Right cardiac atrium (tissue), 5 donors: ENCODE data around the gene PFKFB3. TPM values are rescaled to one million over a fixed set of nuclear protein-coding genes. Genes with fewer than 3 reads are reported as not detected.

Experiments
- ATAC-seq, 2 donors: fragments of 200-7000 bp; cut with Tn5 transposase; one replicate each; pipeline versions ENCODE4 v1.8.0 to v1.9.1; 2020; ENCODE audit warnings: moderate library complexity in 2 of 2, mild to moderate bottlenecking in 1 of 2
- DNase-seq, 3 donors: peaks; one replicate each; pipeline ENCODE4 v3.0.0-alpha.2; 2020
- H3K27ac ChIP-seq: one replicate; pipeline ENCODE4 v1.5.1; 2013; ENCODE audit warnings: mild to moderate bottlenecking, low read length, control low read depth, moderate library complexity
- H3K27me3 ChIP-seq: one replicate; pipeline ENCODE4 v1.6.1; 2013; ENCODE audit not compliant: control insufficient read depth, insufficient read depth
- H3K4me1 ChIP-seq: one replicate; pipeline ENCODE4 v1.6.1; 2013; ENCODE audit warnings: low read length; ENCODE audit not compliant: control insufficient read depth, insufficient read depth
- H3K4me3 ChIP-seq: one replicate; pipeline ENCODE4 v1.5.1; 2013; ENCODE audit warnings: low read length, control low read depth
- H3K9me3 ChIP-seq: one replicate; pipeline ENCODE4 v1.6.1; 2013; ENCODE audit warnings: low read length; ENCODE audit not compliant: control insufficient read depth
- WGBS: extraction: QIAGEN DNeasy Blood & Tissue Kit; methylation state at CpG from one replicate; pipeline ENCODE4 v1.1.7; 2013; 5-methylcytosine and 5-hydroxymethylcytosine counted together
- intact Hi-C, 4 donors: fragments of 100-400 bp; cut with DNase I; formaldehyde crosslinking; loops; one replicate each; pipeline versions ENCODE4 v1.11.0 to v1.14.0; 2022 to 2023
- long read RNA-seq, 4 donors: library from polyadenylated mRNA; unstranded; transcript quantifications; one replicate each; pipeline ENCODE4 v2.0.0, GENCODE V29; 2020 to 2021
- polyA plus RNA-seq: library from polyadenylated mRNA; stranded (reverse); fragments of 200-250 nt; gene quantifications from one replicate; pipeline ENCODE4 v1.2.3, GENCODE V29; 2013
- total RNA-seq, 4 donors: library from RNA; stranded (reverse); fragmentation: NEBNext Ultra II Directional; extraction: Animal tissue kit (Norgen Biotek cat#: 25700); gene quantifications; one replicate each; pipeline ENCODE4 v1.2.1, GENCODE V29; 2021
- donor health status: healthy with polysubstance abuse.
- donor health status: DM: no; HTN: yes; CAD: no.
- donor health status: DM: no; HTN: no; CAD: no.
- donor health status: DM: no; HTN: yes; CAD: no; lungs with severe emphysema.
- donor health status: DM: yes; HTN: yes; CAD: no.

Gene PFKFB3
- total RNA-seq (10 to 100 TPM; 10.5 to 15.1 (median 11.7) TPM), polyA plus RNA-seq (11.2 TPM)
- long read RNA-seq, donor 1, full-length matches to known transcripts = 4 of 22 reads
- long read RNA-seq, donor 1, partial matches to known transcripts = 6 of 22 reads
- long read RNA-seq, donor 1, other reads (novel, unspliced or antisense) = 12 of 22 reads
- long read RNA-seq, donor 2, full-length matches to known transcripts = 3 of 12 reads
- long read RNA-seq, donor 2, partial matches to known transcripts = 4 of 12 reads
- long read RNA-seq, donor 2, other reads (novel, unspliced or antisense) = 5 of 12 reads
- long read RNA-seq, donor 3, full-length matches to known transcripts = 13 of 34 reads
- long read RNA-seq, donor 3, partial matches to known transcripts = 8 of 34 reads
- long read RNA-seq, donor 3, other reads (novel, unspliced or antisense) = 13 of 34 reads
- long read RNA-seq, donor 4, full-length matches to known transcripts = 4 of 8 reads
- long read RNA-seq, donor 4, partial matches to known transcripts = 0 of 8 reads
- long read RNA-seq, donor 4, other reads (novel, unspliced or antisense) = 4 of 8 reads

- no peaks in the 10 kb centered on the region for H3K27me3 ChIP-seq
- DNase-seq = peak; percentile 96 to 99 (median 98)
- intact Hi-C loops = loop anchor here in 3 of 4 donors (2.0 to 10.0 kb wide), 5 partner anchors 41 to 199 kb away; no protein-coding TSS in a partner anchor
- H3K4me1 ChIP-seq = peaks cover 9% of the 10 kb centered on the region
- peak within 1 kb of the TSS; percentile 53 for H3K27ac ChIP-seq
- H3K9me3 ChIP-seq = no peaks in the 10 kb centered on the region
- ATAC-seq = peak; percentile 96
- H3K4me3 ChIP-seq = peak within 1 kb of the TSS; percentile 63
- WGBS = under 1% methylated on average over 75 of the region's 75 CpGs
Observed at GRCh38 chr10:6202684-6203330, at the start of gene PFKFB3. TSS of gene PFKFB3 (plus strand) at chr10:6202932. CDS start at chr10:6203261, 329 bp downstream.

GRCh38 chr10:6153845-6154244 is 48.9 kb upstream of the PFKFB3 start:
- Histone ChIP-seq H3K9me3 (no peaks in the 10 kb centered on the region), H3K4me3 (no peak overlapping the region), H3K27me3 (no peaks in the 10 kb centered on the region), H3K27ac (no peak overlapping the region), H3K4me1 (no peaks in the 10 kb centered on the region)
- ATAC-seq (no peak), DNase-seq (no peak)
- 82% methylated on average over 7 of the region's 7 CpGs for WGBS
- intact Hi-C loops = loop anchor here in 1 of 4 donors (5.0 kb wide), 1 partner anchor 43 kb away; no protein-coding TSS in a partner anchor

- no peak overlapping the region for H3K4me3 ChIP-seq
- H3K27me3 ChIP-seq = no peaks in the 10 kb centered on the region
- intact Hi-C loops = loop anchor here in 1 of 4 donors (5.0 kb wide), 1 partner anchor 43 kb away; no protein-coding TSS in a partner anchor
- 93% methylated on average over 14 of the region's 14 CpGs for WGBS
- DNase-seq (no peak), ATAC-seq (no peak)
- no peaks in the 10 kb centered on the region for H3K9me3 ChIP-seq
- H3K27ac ChIP-seq = no peak overlapping the region
- H3K4me1 ChIP-seq = no peaks in the 10 kb centered on the region
Observed at GRCh38 chr10:6154566-6154965, 48.2 kb upstream of the PFKFB3 start.

GRCh38 chr10:6158276-6158675 is 44.5 kb upstream of the PFKFB3 start:
- Histone ChIP-seq H3K4me3 (no peak overlapping the region), H3K27ac (no peak overlapping the region), H3K9me3 (no peaks in the 10 kb centered on the region), H3K4me1 (peaks cover 2% of the 10 kb centered on the region), H3K27me3 (no peaks in the 10 kb centered on the region)
- ATAC-seq (no peak), DNase-seq (no peak)
- intact Hi-C loops = no loop called here
- WGBS = 96% methylated on average over 7 of the region's 7 CpGs

- Histone ChIP-seq H3K9me3 (no peaks in the 10 kb centered on the region), H3K4me1 (peaks cover 9% of the 10 kb centered on the region), H3K27me3 (no peaks in the 10 kb centered on the region), H3K4me3 (no peak overlapping the region), H3K27ac (no peak overlapping the region)
- intact Hi-C loops = loop anchor here in 1 of 4 donors (5.0 kb wide), 1 partner anchor 40 kb away; the partner anchor contains the start of gene PFKFB3
- DNase-seq (no peak), ATAC-seq (no peak)
- 77% methylated on average over 3 of the region's 3 CpGs for WGBS
Observed at GRCh38 chr10:6161921-6162320, 40.8 kb upstream of the PFKFB3 start.

- H3K4me1 ChIP-seq = peaks cover 9% of the 10 kb centered on the region
- H3K27me3 ChIP-seq = no peaks in the 10 kb centered on the region
- ATAC-seq = peak in 1 of 2 donors; percentile 1
- H3K27ac ChIP-seq = peak overlapping the region; percentile 91
- H3K4me3 ChIP-seq = peak overlapping the region; percentile 51
- DNase-seq = no peak
- H3K9me3 ChIP-seq = no peaks in the 10 kb centered on the region
- intact Hi-C loops = loop anchor here in 1 of 4 donors (5.0 kb wide), 1 partner anchor 40 kb away; the partner anchor contains the start of gene PFKFB3
- 37% methylated on average over 12 of the region's 12 CpGs for WGBS
Observed at GRCh38 chr10:6162589-6163356, 40.0 kb upstream of the PFKFB3 start.

GRCh38 chr10:6163364-6164270 is 39.1 kb upstream of the PFKFB3 start:
- ATAC-seq (peak; percentile 99), DNase-seq (peak; percentile 92 to 97 (median 96))
- peaks cover 9% of the 10 kb centered on the region for H3K4me1 ChIP-seq
- under 1% methylated on average over 91 of the region's 91 CpGs for WGBS
- peak overlapping the region; percentile 91 for H3K27ac ChIP-seq
- peak overlapping the region; percentile 55 for H3K4me3 ChIP-seq
- intact Hi-C loops = loop anchor here in 1 of 4 donors (5.0 kb wide), 1 partner anchor 39 kb away; the partner anchor contains the start of gene PFKFB3
- no peaks in the 10 kb centered on the region for H3K27me3 ChIP-seq
- H3K9me3 ChIP-seq = no peaks in the 10 kb centered on the region

- ATAC-seq (no peak), DNase-seq (no peak)
- Histone ChIP-seq H3K9me3 (no peaks in the 10 kb centered on the region), H3K27ac (peak overlapping the region; percentile 50), H3K27me3 (no peaks in the 10 kb centered on the region), H3K4me3 (peak overlapping the region; percentile 55), H3K4me1 (peaks cover 12% of the 10 kb centered on the region)
- WGBS = 16% methylated on average over 16 of the region's 16 CpGs
- intact Hi-C loops = loop anchor here in 1 of 4 donors (5.0 kb wide), 1 partner anchor 38 kb away; the partner anchor contains the start of gene PFKFB3
Observed at GRCh38 chr10:6164271-6165095, 38.2 kb upstream of the PFKFB3 start.

GRCh38 chr10:6165221-6165725 is 37.5 kb upstream of the PFKFB3 start:
- no peak for ATAC-seq
- H3K4me1 ChIP-seq = peaks cover 12% of the 10 kb centered on the region
- intact Hi-C loops = no loop called here
- DNase-seq = no peak
- H3K27me3 ChIP-seq = no peaks in the 10 kb centered on the region
- no peak overlapping the region for H3K4me3 ChIP-seq
- H3K27ac ChIP-seq = peak overlapping the region; percentile 50
- 38% methylated on average over 6 of the region's 6 CpGs for WGBS
- H3K9me3 ChIP-seq = no peaks in the 10 kb centered on the region
